Measurements from ENCODE around the gene NAT14. TPM values are rescaled to one million over a fixed set of nuclear protein-coding genes. Genes with fewer than 3 reads are reported as not detected.

The NAT14 gene
- total RNA-seq, 3 donors from 2014 or later = 1.9 to 11.3 (median 10.8) TPM

DNA sequence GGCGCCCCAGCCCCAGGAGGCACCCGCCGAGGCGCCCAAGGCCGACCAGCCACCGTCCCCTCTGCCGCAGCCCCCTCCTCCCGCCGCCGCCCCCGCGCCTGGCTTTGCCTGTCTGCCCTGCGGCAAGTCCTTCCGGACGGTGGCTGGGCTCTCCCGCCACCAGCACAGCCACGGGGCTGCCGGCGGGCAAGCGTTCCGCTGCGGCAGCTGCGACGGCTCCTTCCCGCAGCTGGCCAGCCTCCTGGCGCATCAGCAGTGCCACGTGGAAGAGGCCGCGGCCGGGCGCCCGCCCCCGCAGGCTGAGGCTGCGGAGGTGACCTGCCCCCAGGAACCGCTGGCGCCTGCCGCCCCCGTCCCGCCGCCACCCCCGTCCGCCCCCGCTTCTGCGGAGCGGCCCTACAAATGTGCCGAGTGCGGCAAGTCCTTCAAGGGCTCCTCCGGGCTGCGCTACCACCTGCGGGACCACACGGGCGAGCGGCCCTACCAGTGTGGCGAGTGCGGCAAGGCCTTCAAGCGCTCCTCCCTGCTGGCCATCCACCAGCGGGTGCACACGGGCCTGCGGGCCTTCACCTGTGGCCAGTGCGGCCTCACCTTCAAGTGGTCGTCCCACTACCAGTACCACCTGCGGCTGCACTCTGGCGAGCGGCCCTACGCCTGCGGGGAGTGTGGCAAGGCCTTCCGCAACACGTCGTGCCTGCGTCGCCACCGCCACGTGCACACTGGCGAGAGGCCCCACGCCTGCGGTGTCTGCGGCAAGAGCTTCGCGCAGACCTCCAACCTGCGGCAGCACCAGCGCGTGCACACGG lies 2.6 kb upstream of the NAT14 start:
- H3K4me3 ChIP-seq = no peak overlapping the region

GRCh38 chr19:55482967-55483705 lies 1.9 kb upstream of the NAT14 start:
- DNase-seq (ENCODE audit: low spot score in 2 of 2) = no peak
- Histone ChIP-seq H3K27me3 (no peaks in the 10 kb centered on the region), H3K36me3 (no peaks in the 10 kb centered on the region), H3K4me3 (no peak overlapping the region), H3K27ac (no peak overlapping the region), H3K9me3 (no peaks in the 10 kb centered on the region), H3K4me1 (peaks cover 22 to 23% of the 10 kb centered on the region in 2 donors)
- intact Hi-C loops (cut with DNase I; ENCODE audit: low total_unique reads) = no loop called here
- TF ChIP-seq POLR2AphosphoS5 (IDR thresholded peaks at IDR 0.05) (no peak), POLR2A (IDR thresholded peaks at IDR 0.05) (no peak)
- TF ChIP-seq, protein P1, sequence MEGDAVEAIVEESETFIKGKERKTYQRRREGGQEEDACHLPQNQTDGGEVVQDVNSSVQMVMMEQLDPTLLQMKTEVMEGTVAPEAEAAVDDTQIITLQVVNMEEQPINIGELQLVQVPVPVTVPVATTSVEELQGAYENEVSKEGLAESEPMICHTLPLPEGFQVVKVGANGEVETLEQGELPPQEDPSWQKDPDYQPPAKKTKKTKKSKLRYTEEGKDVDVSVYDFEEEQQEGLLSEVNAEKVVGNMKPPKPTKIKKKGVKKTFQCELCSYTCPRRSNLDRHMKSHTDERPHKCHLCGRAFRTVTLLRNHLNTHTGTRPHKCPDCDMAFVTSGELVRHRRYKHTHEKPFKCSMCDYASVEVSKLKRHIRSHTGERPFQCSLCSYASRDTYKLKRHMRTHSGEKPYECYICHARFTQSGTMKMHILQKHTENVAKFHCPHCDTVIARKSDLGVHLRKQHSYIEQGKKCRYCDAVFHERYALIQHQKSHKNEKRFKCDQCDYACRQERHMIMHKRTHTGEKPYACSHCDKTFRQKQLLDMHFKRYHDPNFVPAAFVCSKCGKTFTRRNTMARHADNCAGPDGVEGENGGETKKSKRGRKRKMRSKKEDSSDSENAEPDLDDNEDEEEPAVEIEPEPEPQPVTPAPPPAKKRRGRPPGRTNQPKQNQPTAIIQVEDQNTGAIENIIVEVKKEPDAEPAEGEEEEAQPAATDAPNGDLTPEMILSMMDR (IDR thresholded peaks at IDR 0.05) = no peak

More for the DNA sequence above, 2.6 kb upstream of the NAT14 start:
- TF ChIP-seq, protein P1 (IDR thresholded peaks at IDR 0.05) = no peak
- TF ChIP-seq POLR2AphosphoS5 (IDR thresholded peaks at IDR 0.05) (no peak), POLR2A (IDR thresholded peaks at IDR 0.05) (no peak)
- Histone ChIP-seq H3K27me3 (no peaks in the 10 kb centered on the region), H3K4me1 (peaks cover 25 to 28% of the 10 kb centered on the region in 2 donors), H3K9me3 (no peaks in the 10 kb centered on the region), H3K27ac (no peak overlapping the region), H3K36me3 (no peaks in the 10 kb centered on the region)
- intact Hi-C loops (cut with DNase I; ENCODE audit: low total_unique reads) = no loop called here
- no peak for DNase-seq (ENCODE audit: low spot score in 2 of 2)

DNA sequence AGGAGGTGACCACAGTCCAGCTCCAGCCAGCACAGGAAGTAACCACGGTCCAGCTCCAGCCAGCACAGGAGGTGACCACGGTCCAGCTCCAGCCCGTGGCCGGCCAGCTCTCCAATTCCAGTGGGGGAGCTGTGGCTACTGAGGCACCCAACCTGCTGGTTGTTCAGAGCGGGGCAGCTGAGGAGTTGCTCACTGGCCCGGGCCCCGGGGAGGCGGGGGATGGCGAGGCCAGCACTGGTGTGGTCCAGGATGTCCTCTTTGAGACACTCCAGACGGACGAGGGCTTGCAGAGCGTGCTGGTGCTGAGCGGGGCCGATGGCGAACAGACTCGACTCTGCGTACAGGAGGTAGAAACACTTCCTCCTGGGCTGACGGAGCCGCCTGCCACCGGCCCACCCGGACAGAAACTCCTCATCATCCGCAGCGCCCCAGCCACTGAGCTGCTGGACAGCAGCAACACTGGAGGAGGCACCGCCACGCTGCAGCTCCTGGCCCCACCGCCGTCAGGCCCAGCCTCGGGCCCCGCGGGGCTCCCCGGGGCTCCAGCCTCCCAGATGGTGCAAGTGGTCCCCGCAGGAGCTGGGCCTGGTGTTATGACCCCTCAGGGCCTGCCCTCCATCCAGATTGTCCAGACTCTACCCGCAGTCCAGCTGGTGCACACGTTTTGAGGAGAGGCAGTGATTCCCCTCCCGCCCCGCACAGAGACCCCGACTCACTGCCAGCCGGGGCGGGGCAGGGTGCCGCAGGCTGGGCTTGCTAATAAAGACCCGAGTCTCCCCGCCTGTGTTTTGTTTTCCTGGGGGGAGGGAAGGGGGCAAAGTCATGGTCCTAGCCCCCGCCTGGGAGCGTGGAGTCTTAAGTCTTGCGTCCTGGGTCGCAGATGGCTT lies 1.0 kb upstream of the NAT14 start:
- peak overlapping the region; percentile 92 to 96 for H3K27ac ChIP-seq
- no peaks in the 10 kb centered on the region for H3K9me3 ChIP-seq
- peak overlapping the region; percentile 51 to 76 (median 64) for H3K4me3 ChIP-seq
- H3K4me1 ChIP-seq = peaks cover 22 to 23% of the 10 kb centered on the region in 2 donors
- no peak for DNase-seq (ENCODE audit: low spot score in 2 of 2)
- H3K27me3 ChIP-seq = no peaks in the 10 kb centered on the region
- no peaks in the 10 kb centered on the region for H3K36me3 ChIP-seq
- intact Hi-C loops (cut with DNase I; ENCODE audit: low total_unique reads) = no loop called here
- TF ChIP-seq POLR2A (IDR thresholded peaks at IDR 0.05) (no peak), POLR2AphosphoS5 (IDR thresholded peaks at IDR 0.05) (no peak)
- TF ChIP-seq, protein P1 (IDR thresholded peaks at IDR 0.05) = no peak

DNA sequence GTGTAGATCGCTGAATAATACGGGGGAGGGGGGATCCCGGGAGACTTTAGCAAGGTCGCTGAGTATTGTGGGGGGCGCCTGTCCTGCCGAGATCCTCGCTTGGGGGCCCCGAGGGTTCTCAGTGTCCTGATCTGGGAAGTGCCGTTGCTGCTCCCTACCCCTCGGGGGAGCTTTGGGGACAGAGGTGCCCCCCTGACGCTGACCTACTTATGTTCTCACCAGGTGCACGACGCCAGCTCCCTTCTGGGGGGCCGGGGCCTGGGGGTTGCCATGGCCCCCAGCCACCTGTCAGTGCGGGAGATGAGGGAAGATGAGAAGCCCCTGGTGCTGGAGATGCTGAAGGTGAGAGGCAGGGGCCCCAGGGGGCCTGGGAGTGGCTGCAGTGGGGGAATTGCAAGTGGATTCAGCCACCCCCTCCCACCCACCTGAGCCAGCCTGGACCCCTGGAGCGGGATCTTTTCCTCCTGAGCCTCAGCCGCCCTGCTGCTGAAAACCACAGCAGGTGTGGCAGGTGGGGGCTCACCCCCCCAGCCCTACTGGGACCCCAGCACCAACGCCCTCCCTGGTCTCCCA lies 537 bp downstream of the NAT14 start:
- no peak for TF ChIP-seq POLR2AphosphoS5 (IDR thresholded peaks at IDR 0.05)
- TF ChIP-seq POLR2A (IDR thresholded peaks at IDR 0.05) = no peak
- TF ChIP-seq, protein P1 (IDR thresholded peaks at IDR 0.05) = no peak
- H3K4me3 ChIP-seq = peak overlapping the region; percentile 51 to 76 (median 64)
- H3K4me1 ChIP-seq = peaks cover 22 to 23% of the 10 kb centered on the region in 2 donors
- no peaks in the 10 kb centered on the region for H3K36me3 ChIP-seq
- intact Hi-C loops (cut with DNase I; ENCODE audit: low total_unique reads) = no loop called here
- DNase-seq (ENCODE audit: low spot score in 2 of 2) = no peak
- no peaks in the 10 kb centered on the region for H3K9me3 ChIP-seq
- no peaks in the 10 kb centered on the region for H3K27me3 ChIP-seq
- H3K27ac ChIP-seq = peak overlapping the region; percentile 92 to 96
